HepG2 (cell line): ENCODE data around the gene TRAPPC5. TPM values are rescaled to one million over a fixed set of nuclear protein-coding genes. Genes with fewer than 3 reads are reported as not detected.

Experiments
- IRX3 ChIP-seq: sonication (generic); formaldehyde crosslinking; IDR thresholded peaks from 2 replicates; pipeline ENCODE4 v1.8.1; 2023; ENCODE audit warnings: mild to moderate bottlenecking, low read depth, missing genetic modification reagents, borderline replicate concordance
- MAFK ChIP-seq, 2 experiments: IDR thresholded peaks in 1 of 2; conservative IDR thresholded peaks in 1 of 2; 2 replicates each; pipeline ENCODE4 v1.6.1; 2011; ENCODE audit warnings: improper control_type of control experiment in 2 of 2, low read length in 2 of 2
- TGIF2 ChIP-seq: IDR thresholded peaks from 2 replicates; pipeline ENCODE4 v1.6.1; 2016; ENCODE audit warnings: control low read depth, missing compliant biosample characterization
- THYN1 ChIP-seq: sonication (generic); formaldehyde crosslinking; IDR thresholded peaks from 2 replicates; pipeline ENCODE4 v1.8.1; 2023; ENCODE audit warnings: low read depth, mild to moderate bottlenecking, moderate library complexity, missing genetic modification reagents, borderline replicate concordance
- ZNF737 ChIP-seq: sonication (generic); formaldehyde crosslinking; IDR thresholded peaks from 2 replicates; pipeline ENCODE4 v1.5.0; 2020; ENCODE audit warnings: missing genetic modification reagents, mild to moderate bottlenecking, borderline replicate concordance
- polyA plus RNA-seq, 8 experiments: library from polyadenylated mRNA; depleted of rRNA in 3 of 8; stranded (reverse) in 7 of 8; unstranded in 1 of 8; fragments of >200 nt; fragmentation: Illumina TruSeq in 4 of 8; extraction: Trizol in 4 of 8; gene quantifications; 2 replicates each; pipeline versions ENCODE4 v1.2.1 to v1.2.3, GENCODE V29; 2011 to 2016; ENCODE audit warnings: low read depth in 4 of 8, missing spikeins in 1 of 8, mixed read lengths in 1 of 8; ENCODE audit not compliant: insufficient read depth in 1 of 8
- total RNA-seq, 5 experiments: library from RNA; depleted of rRNA; stranded (reverse); fragments of >200 nt; fragmentation: Illumina TruSeq; extraction: Trizol; gene quantifications; 2 replicates each; pipeline ENCODE4 v1.2.3, GENCODE V29; 2016; ENCODE audit warnings: low read depth in 1 of 5
- TF ChIP-seq, protein P1 (sequence below): sonication (generic); formaldehyde crosslinking; IDR thresholded peaks from 2 replicates; pipeline ENCODE4 v1.4.0; 2020; ENCODE audit warnings: missing genetic modification reagents, mild to moderate bottlenecking, borderline replicate concordance
- TF ChIP-seq, protein P2 (sequence below): sonication (generic); formaldehyde crosslinking; IDR thresholded peaks from 2 replicates; pipeline ENCODE4 v1.5.1; 2020; ENCODE audit warnings: missing genetic modification reagents, mild to moderate bottlenecking, borderline replicate concordance
- TF ChIP-seq, protein P3 (sequence below): sonication (generic); formaldehyde crosslinking; conservative IDR thresholded peaks from 2 replicates; pipeline ENCODE4 v1.8.0; 2022; ENCODE audit warnings: low read depth, missing genetic modification reagents
- TF ChIP-seq, protein P4 (sequence below), 2 experiments: fragments of 450-650 bp in 1 of 2; sonication (generic) in 1 of 2; formaldehyde crosslinking in 1 of 2; IDR thresholded peaks; 2 replicates each; pipeline versions ENCODE4 v1.6.1 to v1.8.0; 2016 to 2022; ENCODE audit warnings: antibody characterized with exemption in 1 of 2, mild to moderate bottlenecking in 1 of 2, missing genetic modification reagents in 1 of 2
- TF ChIP-seq, protein P5 (sequence below): sonication (generic); formaldehyde crosslinking; IDR thresholded peaks from 2 replicates; pipeline ENCODE4 v1.4.0; 2020; ENCODE audit warnings: missing genetic modification reagents, mild to moderate bottlenecking, borderline replicate concordance

Gene TRAPPC5
- total and polyA plus RNA-seq, 2 of the 13 experiments (the other 11 are each of a cell fraction or from before 2014, with no cell fraction given) = 38.5 to 78.7 TPM

DNA sequence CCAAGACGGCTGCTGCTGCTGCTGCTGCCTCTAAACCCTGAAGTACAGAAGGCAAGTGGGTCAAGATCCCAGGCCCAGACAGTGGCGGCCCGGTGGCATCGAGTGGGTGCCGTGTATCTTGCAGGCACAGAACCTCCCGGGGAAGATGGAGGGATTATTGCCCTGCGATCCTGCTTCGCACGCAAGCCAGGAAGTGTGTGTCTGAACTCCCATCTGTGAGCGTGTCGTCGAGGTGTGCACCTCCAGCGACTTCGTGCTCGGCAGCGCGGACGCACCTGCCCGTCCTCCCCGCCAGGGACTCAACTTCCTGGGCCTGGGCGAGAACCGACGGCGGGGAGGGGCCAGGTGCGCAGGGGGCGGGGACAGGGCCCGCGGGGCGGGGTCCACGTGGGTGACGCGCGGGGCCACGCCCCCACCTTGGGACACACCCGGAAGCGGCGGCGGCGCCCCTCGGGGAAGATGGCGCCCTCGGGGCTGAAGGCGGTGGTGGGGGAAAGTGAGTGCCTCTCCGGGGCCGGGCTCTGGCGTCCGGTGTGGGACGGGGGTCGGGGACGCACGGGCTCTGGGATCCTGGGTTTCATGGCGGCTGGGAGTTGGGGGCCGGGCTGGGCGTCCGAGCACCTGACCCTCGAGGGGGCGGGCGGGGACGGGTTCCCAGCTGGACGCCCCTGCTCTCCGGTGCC is 43.8 kb upstream of the TRAPPC5 start, which contains the start of gene STXBP2 (continued):
- TF ChIP-seq, protein P1, sequence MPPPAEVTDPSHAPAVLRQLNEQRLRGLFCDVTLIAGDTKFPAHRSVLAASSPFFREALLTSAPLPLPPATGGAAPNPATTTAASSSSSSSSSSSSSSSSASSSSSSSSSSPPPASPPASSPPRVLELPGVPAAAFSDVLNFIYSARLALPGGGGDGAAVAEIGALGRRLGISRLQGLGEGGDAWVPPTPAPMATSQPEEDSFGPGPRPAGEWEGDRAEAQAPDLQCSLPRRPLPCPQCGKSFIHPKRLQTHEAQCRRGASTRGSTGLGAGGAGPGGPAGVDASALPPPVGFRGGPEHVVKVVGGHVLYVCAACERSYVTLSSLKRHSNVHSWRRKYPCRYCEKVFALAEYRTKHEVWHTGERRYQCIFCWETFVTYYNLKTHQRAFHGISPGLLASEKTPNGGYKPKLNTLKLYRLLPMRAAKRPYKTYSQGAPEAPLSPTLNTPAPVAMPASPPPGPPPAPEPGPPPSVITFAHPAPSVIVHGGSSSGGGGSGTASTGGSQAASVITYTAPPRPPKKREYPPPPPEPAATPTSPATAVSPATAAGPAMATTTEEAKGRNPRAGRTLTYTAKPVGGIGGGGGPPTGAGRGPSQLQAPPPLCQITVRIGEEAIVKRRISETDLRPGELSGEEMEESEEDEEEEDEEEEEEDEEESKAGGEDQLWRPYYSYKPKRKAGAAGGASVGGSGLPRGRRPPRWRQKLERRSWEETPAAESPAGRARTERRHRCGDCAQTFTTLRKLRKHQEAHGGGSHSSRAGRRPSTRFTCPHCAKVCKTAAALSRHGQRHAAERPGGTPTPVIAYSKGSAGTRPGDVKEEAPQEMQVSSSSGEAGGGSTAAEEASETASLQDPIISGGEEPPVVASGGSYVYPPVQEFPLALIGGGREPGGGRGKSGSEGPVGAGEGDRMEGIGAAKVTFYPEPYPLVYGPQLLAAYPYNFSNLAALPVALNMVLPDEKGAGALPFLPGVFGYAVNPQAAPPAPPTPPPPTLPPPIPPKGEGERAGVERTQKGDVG (CRISPR knock-in tag) = no peak
- TF ChIP-seq, protein P2, sequence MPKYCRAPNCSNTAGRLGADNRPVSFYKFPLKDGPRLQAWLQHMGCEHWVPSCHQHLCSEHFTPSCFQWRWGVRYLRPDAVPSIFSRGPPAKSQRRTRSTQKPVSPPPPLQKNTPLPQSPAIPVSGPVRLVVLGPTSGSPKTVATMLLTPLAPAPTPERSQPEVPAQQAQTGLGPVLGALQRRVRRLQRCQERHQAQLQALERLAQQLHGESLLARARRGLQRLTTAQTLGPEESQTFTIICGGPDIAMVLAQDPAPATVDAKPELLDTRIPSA = no peak
- no peak for TF ChIP-seq MAFK (conservative IDR thresholded peaks at IDR 0.05 in 1 of 2, IDR thresholded peaks at IDR 0.05 in 1 of 2; ENCODE audit: low read length in 2 of 2)
- TF ChIP-seq, protein P3, sequence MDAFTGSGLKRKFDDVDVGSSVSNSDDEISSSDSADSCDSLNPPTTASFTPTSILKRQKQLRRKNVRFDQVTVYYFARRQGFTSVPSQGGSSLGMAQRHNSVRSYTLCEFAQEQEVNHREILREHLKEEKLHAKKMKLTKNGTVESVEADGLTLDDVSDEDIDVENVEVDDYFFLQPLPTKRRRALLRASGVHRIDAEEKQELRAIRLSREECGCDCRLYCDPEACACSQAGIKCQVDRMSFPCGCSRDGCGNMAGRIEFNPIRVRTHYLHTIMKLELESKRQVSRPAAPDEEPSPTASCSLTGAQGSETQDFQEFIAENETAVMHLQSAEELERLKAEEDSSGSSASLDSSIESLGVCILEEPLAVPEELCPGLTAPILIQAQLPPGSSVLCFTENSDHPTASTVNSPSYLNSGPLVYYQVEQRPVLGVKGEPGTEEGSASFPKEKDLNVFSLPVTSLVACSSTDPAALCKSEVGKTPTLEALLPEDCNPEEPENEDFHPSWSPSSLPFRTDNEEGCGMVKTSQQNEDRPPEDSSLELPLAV (CRISPR knock-in tag) = no peak
- 0 out of 2 replicates have a peak, but pooled peaks have one; percentile 60 for TF ChIP-seq IRX3 (CRISPR knock-in tag)
- TF ChIP-seq, protein P4, sequence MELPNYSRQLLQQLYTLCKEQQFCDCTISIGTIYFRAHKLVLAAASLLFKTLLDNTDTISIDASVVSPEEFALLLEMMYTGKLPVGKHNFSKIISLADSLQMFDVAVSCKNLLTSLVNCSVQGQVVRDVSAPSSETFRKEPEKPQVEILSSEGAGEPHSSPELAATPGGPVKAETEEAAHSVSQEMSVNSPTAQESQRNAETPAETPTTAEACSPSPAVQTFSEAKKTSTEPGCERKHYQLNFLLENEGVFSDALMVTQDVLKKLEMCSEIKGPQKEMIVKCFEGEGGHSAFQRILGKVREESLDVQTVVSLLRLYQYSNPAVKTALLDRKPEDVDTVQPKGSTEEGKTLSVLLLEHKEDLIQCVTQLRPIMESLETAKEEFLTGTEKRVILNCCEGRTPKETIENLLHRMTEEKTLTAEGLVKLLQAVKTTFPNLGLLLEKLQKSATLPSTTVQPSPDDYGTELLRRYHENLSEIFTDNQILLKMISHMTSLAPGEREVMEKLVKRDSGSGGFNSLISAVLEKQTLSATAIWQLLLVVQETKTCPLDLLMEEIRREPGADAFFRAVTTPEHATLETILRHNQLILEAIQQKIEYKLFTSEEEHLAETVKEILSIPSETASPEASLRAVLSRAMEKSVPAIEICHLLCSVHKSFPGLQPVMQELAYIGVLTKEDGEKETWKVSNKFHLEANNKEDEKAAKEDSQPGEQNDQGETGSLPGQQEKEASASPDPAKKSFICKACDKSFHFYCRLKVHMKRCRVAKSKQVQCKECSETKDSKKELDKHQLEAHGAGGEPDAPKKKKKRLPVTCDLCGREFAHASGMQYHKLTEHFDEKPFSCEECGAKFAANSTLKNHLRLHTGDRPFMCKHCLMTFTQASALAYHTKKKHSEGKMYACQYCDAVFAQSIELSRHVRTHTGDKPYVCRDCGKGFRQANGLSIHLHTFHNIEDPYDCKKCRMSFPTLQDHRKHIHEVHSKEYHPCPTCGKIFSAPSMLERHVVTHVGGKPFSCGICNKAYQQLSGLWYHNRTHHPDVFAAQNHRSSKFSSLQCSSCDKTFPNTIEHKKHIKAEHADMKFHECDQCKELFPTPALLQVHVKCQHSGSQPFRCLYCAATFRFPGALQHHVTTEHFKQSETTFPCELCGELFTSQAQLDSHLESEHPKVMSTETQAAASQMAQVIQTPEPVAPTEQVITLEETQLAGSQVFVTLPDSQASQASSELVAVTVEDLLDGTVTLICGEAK (IDR thresholded peaks at IDR 0.05) = no peak
- TF ChIP-seq, protein P4 (CRISPR knock-in tag; IDR thresholded peaks at IDR 0.05) = peak; percentile 68; the same call in 1 of the 2 replicates
- TF ChIP-seq ZNF737 (CRISPR knock-in tag) = no peak
- peak; percentile 55; the same call in 1 of the 2 replicates for TF ChIP-seq TGIF2
- TF ChIP-seq THYN1 = no peak
- TF ChIP-seq, protein P5, sequence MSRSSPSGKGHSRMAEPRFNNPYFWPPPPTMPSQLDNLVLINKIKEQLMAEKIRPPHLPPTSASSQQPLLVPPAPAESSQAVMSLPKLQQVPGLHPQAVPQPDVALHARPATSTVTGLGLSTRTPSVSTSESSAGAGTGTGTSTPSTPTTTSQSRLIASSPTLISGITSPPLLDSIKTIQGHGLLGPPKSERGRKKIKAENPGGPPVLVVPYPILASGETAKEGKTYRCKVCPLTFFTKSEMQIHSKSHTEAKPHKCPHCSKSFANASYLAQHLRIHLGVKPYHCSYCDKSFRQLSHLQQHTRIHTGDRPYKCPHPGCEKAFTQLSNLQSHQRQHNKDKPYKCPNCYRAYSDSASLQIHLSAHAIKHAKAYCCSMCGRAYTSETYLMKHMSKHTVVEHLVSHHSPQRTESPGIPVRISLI (CRISPR knock-in tag) = peak; percentile 41; the same call in 1 of the 2 replicates
